Lower leg skin (tissue), 3 donors: ENCODE measurements around the gene CDCA5.

ENCODE experiments used
- POLR2A ChIP-seq, 2 donors: fragments of 450-650 bp; IDR thresholded peaks; one replicate each; pipeline ENCODE4 v1.6.1; 2016 to 2017; ENCODE audit warnings: antibody characterized with exemption in 2 of 2, mild to moderate bottlenecking in 1 of 2, moderate library complexity in 1 of 2
- TF ChIP-seq, protein P1 (sequence below), 3 donors: fragments of 450-650 bp; IDR thresholded peaks; one replicate each; pipeline ENCODE4 v1.5.1; 2016; ENCODE audit warnings: antibody characterized with exemption in 3 of 3, mild to moderate bottlenecking in 3 of 3, moderate library complexity in 2 of 3

DNA sequence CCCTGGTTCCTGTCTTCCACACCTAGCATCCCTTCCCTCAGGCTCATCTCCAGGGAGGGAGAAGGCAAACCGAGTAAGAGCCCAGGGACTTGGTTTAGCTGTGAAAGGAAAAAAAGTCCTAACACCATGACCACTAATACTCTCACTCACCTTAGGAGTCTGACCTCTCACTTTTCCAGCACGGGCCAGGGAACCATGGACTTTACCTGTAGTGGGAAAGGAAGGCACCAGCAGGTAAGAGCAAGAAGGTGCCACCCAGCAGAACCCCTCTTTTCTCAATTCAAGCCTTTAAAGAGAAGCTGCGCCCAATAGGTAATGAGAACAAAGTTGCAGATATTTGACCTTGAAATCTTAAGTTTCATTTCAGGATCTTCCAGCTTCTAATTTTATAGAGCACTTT lies 37.0 kb upstream of the CDCA5 start:
- TF ChIP-seq, protein P1, sequence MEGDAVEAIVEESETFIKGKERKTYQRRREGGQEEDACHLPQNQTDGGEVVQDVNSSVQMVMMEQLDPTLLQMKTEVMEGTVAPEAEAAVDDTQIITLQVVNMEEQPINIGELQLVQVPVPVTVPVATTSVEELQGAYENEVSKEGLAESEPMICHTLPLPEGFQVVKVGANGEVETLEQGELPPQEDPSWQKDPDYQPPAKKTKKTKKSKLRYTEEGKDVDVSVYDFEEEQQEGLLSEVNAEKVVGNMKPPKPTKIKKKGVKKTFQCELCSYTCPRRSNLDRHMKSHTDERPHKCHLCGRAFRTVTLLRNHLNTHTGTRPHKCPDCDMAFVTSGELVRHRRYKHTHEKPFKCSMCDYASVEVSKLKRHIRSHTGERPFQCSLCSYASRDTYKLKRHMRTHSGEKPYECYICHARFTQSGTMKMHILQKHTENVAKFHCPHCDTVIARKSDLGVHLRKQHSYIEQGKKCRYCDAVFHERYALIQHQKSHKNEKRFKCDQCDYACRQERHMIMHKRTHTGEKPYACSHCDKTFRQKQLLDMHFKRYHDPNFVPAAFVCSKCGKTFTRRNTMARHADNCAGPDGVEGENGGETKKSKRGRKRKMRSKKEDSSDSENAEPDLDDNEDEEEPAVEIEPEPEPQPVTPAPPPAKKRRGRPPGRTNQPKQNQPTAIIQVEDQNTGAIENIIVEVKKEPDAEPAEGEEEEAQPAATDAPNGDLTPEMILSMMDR (IDR thresholded peaks at IDR 0.05), result no peak
- no peak for TF ChIP-seq POLR2A (IDR thresholded peaks at IDR 0.05)
